Stomach (tissue), 9 donors: ENCODE results near the gene C4B. TPM values are rescaled to one million over a fixed set of nuclear protein-coding genes. Genes with fewer than 3 reads are reported as not detected.
"Not testable (repeated sequence)": the region's sequence is repeated elsewhere in the genome, so short reads cannot be mapped to it uniquely, and the experiment has no call there.

Experiments
- DNase-seq, 2 donors: peaks; one replicate each; pipeline versions ENCODE4 v3.0.0 to v3.0.0-alpha.2; 2013 to 2019
- H3K27ac ChIP-seq, 5 donors: fragments of 200-600 bp in 4 of 5; sonication (generic) in 4 of 5; one replicate each; pipeline ENCODE4 v1.5.1; 2013 to 2019; ENCODE audit warnings: mild to moderate bottlenecking in 1 of 5, moderate library complexity in 1 of 5
- H3K27me3 ChIP-seq, 3 donors: fragments of 200-600 bp; sonication (generic); one replicate each; pipeline ENCODE4 v1.5.1; 2017 to 2019; ENCODE audit warnings: mixed run types in 1 of 3
- H3K36me3 ChIP-seq, 4 donors: fragments of 200-600 bp; sonication (generic); 1 replicate in 3 of 4; 2 replicates in 1 of 4; pipeline ENCODE4 v1.5.1; 2016 to 2019
- H3K4me1 ChIP-seq, 4 donors: fragments of 200-600 bp; sonication (generic); one replicate each; pipeline ENCODE4 v1.5.1; 2016 to 2019
- H3K4me3 ChIP-seq, 4 donors: fragments of 200-600 bp; sonication (generic) in 3 of 4; one replicate each; pipeline ENCODE4 v1.5.1; 2016 to 2019; ENCODE audit warnings: mild to moderate bottlenecking in 1 of 4
- H3K9me3 ChIP-seq, 4 donors: fragments of 200-600 bp; sonication (generic); one replicate each; pipeline ENCODE4 v1.5.1; 2016 to 2019
- EP300 ChIP-seq: sonication (generic); formaldehyde crosslinking; IDR thresholded peaks from one replicate; pipeline ENCODE4 v1.6.1; 2017; ENCODE audit warnings: antibody characterized with exemption
- POLR2A ChIP-seq, 4 donors: fragments of 450-650 bp; IDR thresholded peaks; one replicate each; pipeline ENCODE4 v1.6.1; 2016; ENCODE audit warnings: antibody characterized with exemption in 4 of 4, control low read depth in 2 of 4, mild to moderate bottlenecking in 1 of 4, moderate library complexity in 1 of 4
- POLR2AphosphoS5 ChIP-seq, 3 donors: sonication (generic); formaldehyde crosslinking; IDR thresholded peaks; one replicate each; pipeline ENCODE4 v1.6.1; 2016; ENCODE audit warnings: antibody characterized with exemption in 3 of 3
- WGBS, 5 donors: extraction: QIAGEN DNeasy Blood & Tissue Kit in 3 of 5; methylation state at CpG; one replicate each; pipeline versions ENCODE4 v1.1.5 to v1.1.7; 2013 to 2018; 5-methylcytosine and 5-hydroxymethylcytosine counted together
- intact Hi-C: fragments of 100-400 bp; cut with DNase I; formaldehyde crosslinking; loops from one replicate; pipeline ENCODE4 v1.15.1; 2023; ENCODE audit warnings: low total_unique reads
- polyA plus RNA-seq, 3 donors: library from polyadenylated mRNA; stranded (reverse); fragments of 200-250 nt; gene quantifications; one replicate each; pipeline ENCODE4 v1.2.3, GENCODE V29; 2013
- total RNA-seq, 5 donors: library from RNA; depleted of rRNA; stranded (reverse); fragments of >200 nt; gene quantifications; one replicate each; pipeline versions ENCODE4 v1.1.0 to v1.2.3, GENCODE V29; 2014 to 2016
- TF ChIP-seq, protein P1 (sequence below), 7 experiments: fragments of 450-650 bp in 4 of 7; fragments of 200-600 bp in 3 of 7; sonication (generic) in 3 of 7; IDR thresholded peaks; one replicate each; pipeline ENCODE4 v1.5.1; 2016 to 2019; ENCODE audit warnings: antibody characterized with exemption in 7 of 7, control low read depth in 2 of 7, mild to moderate bottlenecking in 1 of 7
- donor health status: healthy with polysubstance abuse.
- donor health status: Bipolar disorder and iron deficiency.
- donor health status: healthy.

C4B gene
- total and polyA plus RNA-seq, 8 donors = 14.9 to 108 (median 43.3) TPM

DNA sequence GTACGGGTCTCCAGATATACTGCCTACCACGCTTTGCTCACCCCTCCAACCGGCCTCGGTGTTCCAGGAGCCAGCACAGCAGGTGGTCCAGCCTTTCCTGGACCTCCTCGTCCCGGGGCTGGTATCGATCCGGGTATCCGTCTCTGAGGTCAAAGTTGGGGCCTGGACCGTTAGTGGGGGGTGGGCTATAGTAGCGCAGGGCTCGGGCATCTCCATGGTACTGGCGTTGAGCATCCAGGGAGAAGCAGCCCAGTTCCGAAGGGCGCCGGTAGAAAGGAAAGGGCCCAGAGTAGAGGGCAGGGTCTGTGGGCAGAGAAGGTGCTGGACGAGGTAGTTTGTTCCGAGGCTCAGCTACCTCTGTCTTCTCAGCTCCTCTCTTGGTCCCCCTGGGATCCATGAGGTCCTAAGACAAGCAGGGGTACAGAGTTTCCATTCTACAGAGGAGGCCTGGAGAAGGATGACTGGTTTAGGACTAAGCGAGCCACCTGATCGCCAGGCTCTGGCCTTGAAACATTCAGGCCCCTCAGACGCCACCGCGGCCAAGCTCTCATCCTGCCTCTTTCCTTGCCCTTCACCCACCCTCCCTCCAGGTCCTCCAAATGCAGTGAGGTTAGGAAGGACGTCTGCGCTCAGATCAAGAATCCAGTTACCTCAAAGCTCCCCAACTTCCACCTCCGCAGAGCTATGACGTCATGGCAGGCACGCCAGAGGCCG, 43.2 kb upstream of the C4B start:
- WGBS, 5 donors = 15 to 18% (median 16%) methylated on average over 28 to 29 of the region's 29 CpGs
- Histone ChIP-seq H3K4me3 (peak overlapping the region; percentile 62 to 82 (median 70)), H3K27ac (peak overlapping the region; percentile 92 to 99 (median 96)), H3K4me1 (peaks cover 27 to 46% (median 37%) of the 10 kb centered on the region in 4 donors), H3K36me3 (peaks cover 36 to 60% (median 44%) of the 10 kb centered on the region in 4 donors), H3K27me3 (no peaks in the 10 kb centered on the region), H3K9me3 (no peaks in the 10 kb centered on the region)
- intact Hi-C loops = no loop called here
- no peak for DNase-seq
- TF ChIP-seq, protein P1, sequence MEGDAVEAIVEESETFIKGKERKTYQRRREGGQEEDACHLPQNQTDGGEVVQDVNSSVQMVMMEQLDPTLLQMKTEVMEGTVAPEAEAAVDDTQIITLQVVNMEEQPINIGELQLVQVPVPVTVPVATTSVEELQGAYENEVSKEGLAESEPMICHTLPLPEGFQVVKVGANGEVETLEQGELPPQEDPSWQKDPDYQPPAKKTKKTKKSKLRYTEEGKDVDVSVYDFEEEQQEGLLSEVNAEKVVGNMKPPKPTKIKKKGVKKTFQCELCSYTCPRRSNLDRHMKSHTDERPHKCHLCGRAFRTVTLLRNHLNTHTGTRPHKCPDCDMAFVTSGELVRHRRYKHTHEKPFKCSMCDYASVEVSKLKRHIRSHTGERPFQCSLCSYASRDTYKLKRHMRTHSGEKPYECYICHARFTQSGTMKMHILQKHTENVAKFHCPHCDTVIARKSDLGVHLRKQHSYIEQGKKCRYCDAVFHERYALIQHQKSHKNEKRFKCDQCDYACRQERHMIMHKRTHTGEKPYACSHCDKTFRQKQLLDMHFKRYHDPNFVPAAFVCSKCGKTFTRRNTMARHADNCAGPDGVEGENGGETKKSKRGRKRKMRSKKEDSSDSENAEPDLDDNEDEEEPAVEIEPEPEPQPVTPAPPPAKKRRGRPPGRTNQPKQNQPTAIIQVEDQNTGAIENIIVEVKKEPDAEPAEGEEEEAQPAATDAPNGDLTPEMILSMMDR (IDR thresholded peaks at IDR 0.05) = no peak
- no peak for TF ChIP-seq POLR2AphosphoS5 (IDR thresholded peaks at IDR 0.05)
- TF ChIP-seq EP300 = no peak
- TF ChIP-seq POLR2A (IDR thresholded peaks at IDR 0.05) = no peak

DNA sequence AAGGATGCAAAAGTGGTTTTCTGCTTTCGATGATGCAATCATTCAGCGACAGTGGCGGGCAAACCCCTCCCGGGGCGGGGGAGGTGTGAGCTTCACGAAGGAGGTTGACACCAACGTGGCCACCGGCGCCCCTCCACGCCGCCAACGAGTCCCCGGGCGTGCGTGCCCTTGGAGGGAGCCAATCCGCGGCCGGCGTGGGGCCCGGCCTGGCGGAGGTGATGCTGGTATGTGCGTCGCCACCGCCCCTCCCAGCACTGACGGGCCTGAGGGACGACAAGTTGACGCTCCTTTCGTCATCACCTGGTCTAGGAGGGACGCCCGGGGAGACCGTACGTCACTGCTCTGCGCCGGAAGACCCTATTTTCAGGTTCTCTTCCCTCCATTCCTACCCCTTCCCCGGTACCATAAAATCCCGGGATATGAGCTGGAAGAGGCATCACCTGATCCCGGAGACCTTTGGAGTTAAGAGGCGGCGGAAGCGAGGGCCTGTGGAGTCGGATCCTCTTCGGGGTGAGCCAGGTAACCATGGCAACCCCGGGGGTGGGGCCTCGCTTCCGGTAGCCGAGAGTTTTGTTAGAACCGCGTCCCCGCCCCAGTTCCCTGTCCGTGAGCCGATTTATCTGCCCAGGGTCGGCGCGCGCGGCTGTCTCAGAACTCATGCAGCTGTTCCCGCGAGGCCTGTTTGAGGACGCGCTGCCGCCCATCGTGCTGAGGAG, 42.4 kb upstream of the C4B start, which contains the start of gene DXO:
DXO (minus strand) TSS at position 146 of the 716 bp plus-strand sequence. CDS start 463 bp downstream, outside the sequence.
- Histone ChIP-seq H3K27me3 (no peaks in the 10 kb centered on the region), H3K9me3 (no peaks in the 10 kb centered on the region), H3K4me1 (peaks cover 27 to 46% (median 37%) of the 10 kb centered on the region in 4 donors), H3K36me3 (peaks cover 29 to 53% (median 41%) of the 10 kb centered on the region in 4 donors), H3K4me3 (peak within 1 kb of the TSS; percentile 62 to 82 (median 70)), H3K27ac (peak within 1 kb of the TSS; percentile 92 to 99 (median 96))
- DNase-seq = peak; percentile 96 to 99
- peak; percentile 12 for TF ChIP-seq EP300
- TF ChIP-seq POLR2AphosphoS5 (IDR thresholded peaks at IDR 0.05) = peak; percentile 34 to 92 (median 86)
- no peak for TF ChIP-seq POLR2A (IDR thresholded peaks at IDR 0.05)
- WGBS, 5 donors = 0 to 1% (median 0%) methylated on average over 14 to 62 of the region's 62 CpGs
- intact Hi-C loops = no loop called here

DNA sequence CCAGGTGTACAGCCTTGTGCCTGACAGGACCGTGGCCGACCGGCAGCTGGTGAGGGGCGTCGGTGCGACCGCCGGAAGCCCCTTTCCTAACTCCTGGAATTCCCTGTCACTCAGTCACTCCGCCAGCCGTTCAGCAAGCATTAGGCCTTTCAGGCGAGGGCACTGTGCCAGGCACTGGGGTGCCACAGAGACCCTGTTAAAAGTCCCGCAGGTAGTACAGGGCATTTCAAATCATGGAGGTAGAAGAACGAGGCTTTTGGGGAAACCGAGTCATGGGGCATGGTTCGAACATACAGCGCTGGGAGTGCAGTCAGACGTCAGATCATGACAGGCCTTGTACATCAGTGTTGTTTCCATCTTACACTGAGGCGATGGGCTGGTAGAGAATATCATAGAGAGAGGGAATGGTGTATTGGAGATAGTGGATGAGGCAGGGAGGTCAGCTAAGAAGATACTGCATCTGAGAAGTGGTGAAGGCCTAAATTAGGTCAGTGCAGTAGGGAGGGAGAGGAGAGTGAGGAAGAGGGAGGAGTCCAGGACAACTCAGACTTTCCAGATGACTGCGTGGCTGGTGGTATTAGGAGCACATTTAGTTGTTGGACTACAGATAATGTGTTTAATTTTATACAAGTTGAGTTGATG, 41.8 kb upstream of the C4B start:
- 5 to 16% (median 7%) methylated on average over 9 to 19 of the region's 19 CpGs for WGBS, 5 donors
- intact Hi-C loops = no loop called here
- H3K27me3 ChIP-seq = no peaks in the 10 kb centered on the region
- H3K9me3 ChIP-seq = no peaks in the 10 kb centered on the region
- no peak for TF ChIP-seq EP300
- TF ChIP-seq, protein P1 (IDR thresholded peaks at IDR 0.05) = no peak
- no peak for TF ChIP-seq POLR2A (IDR thresholded peaks at IDR 0.05)
- TF ChIP-seq POLR2AphosphoS5 (IDR thresholded peaks at IDR 0.05) = no peak
- peaks cover 27 to 46% (median 37%) of the 10 kb centered on the region in 4 donors for H3K4me1 ChIP-seq
- peak in 1 of 2 donors; percentile 43 for DNase-seq
- H3K4me3 ChIP-seq = peak overlapping the region; percentile 62 to 82 (median 70)
- peak overlapping the region; percentile 92 to 99 (median 96) for H3K27ac ChIP-seq
- H3K36me3 ChIP-seq = peaks cover 22 to 46% (median 34%) of the 10 kb centered on the region in 4 donors

DNA sequence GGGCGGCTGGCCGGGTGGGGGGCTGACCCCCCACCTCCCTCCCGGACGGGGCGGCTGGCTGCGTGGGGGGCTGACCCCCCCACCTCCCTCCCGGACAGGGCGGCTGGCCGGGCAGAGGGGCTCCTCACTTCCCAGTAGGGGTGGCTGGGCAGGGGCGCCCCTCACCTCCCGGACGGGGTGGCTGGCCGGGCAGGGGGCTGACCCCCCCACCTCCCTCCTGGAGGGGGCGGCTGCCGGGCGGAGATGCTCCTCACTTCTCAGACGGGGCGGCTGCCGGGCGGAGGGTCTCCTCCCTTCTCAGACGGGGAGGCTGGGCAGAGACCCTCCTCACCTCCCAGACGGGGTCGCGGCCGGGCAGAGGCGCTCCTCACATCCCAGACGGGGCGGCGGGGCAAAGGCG, 38.5 kb upstream of the C4B start:
- H3K27ac ChIP-seq, H3K4me3 ChIP-seq, H3K9me3 ChIP-seq, intact Hi-C loops, H3K27me3 ChIP-seq, DNase-seq: not testable (repeated sequence)
- Histone ChIP-seq H3K36me3 (peaks cover 0 to 28% (median 22%) of the 10 kb centered on the region in 4 donors), H3K4me1 (peaks cover 15 to 27% (median 18%) of the 10 kb centered on the region in 4 donors)
- 94 to 98% (median 97%) methylated on average over 11 to 30 of the region's 30 CpGs for WGBS, 5 donors
